ENCODE data around the gene WNK4. TPM values are rescaled to one million over a fixed set of nuclear protein-coding genes. Genes with fewer than 3 reads are reported as not detected.

Gene WNK4
- total and polyA plus RNA-seq, 9 of the 15 experiments (the other 6 are each of a cell fraction or from before 2014, with no cell fraction given) = 0.32 to 25.8 (median 4.5) TPM

GRCh38 chr17:42744806-42745617 is 35.4 kb upstream of the WNK4 start, which contains the start of gene EZH1:
EZH1 (minus strand) TSS chr17:42745040; CDS start chr17:42728941, 16,099 bp downstream.
- FAIRE-seq = peak; percentile 37
- CTCF ChIA-PET (ENCODE audit: low intra/inter-chr PET ratio) = interaction anchor here (0.7 to 1.8 kb wide), 3 partner anchors 14 to 150 kb away, joined by 4 read pairs; no protein-coding TSS in a partner anchor
- Histone ChIP-seq H3K9me1 (ENCODE audit: control insufficient read depth, insufficient read depth, low read length) (no peaks in the 10 kb centered on the region), H3K27ac (ENCODE audit: extremely low read depth, low read depth, low read length) (peak within 1 kb of the TSS; percentile 81), H3K27me3 (ENCODE audit: control insufficient read depth in 2 of 2, insufficient read depth in 2 of 2, low read length in 2 of 2) (no peaks in the 10 kb centered on the region), H3K4me3 (peak within 1 kb of the TSS; percentile 65), H3K4me1 (replicated peaks in 1 of 2; ENCODE audit: control insufficient read depth in 2 of 2, insufficient read depth in 2 of 2, low read length in 2 of 2) (peaks cover 15 to 27% of the 10 kb centered on the region in 2 experiments; a peak in 4 of 5 replicates), H3K4me2 (ENCODE audit: insufficient read depth, low read length) (peak within 1 kb of the TSS; percentile 77), H4K20me1 (replicated peaks; ENCODE audit: control insufficient read depth, insufficient read depth, low read length) (no peaks in the 10 kb centered on the region), H3K9ac (ENCODE audit: insufficient read depth in 1 of 2, low read depth in 2 of 2, low read length in 2 of 2) (peak within 1 kb of the TSS; percentile 73 to 95), H3K9me3 (replicated peaks; ENCODE audit: control insufficient read depth, insufficient read depth, low read depth, low read length) (no peaks in the 10 kb centered on the region), H3K36me3 (ENCODE audit: control insufficient read depth, insufficient read depth, low read length) (0 out of 3 replicates have a peak, but pooled peaks cover 2% of the 10 kb centered on the region), H3K79me2 (ENCODE audit: control insufficient read depth, insufficient read depth, low read length) (peaks cover 35% of the 10 kb centered on the region; the same call in 2 of the 3 replicates), H2AFZ (ENCODE audit: low read depth, low read length) (peak within 1 kb of the TSS; percentile 97)
- BruUV-seq (replicated peaks) = no TSS peak
- ATAC-seq = peak; percentile 93
- DNase-seq (ENCODE audit: extremely low read depth in 1 of 4, low spot score in 3 of 4) = peak; percentile 96 to 100 (median 100)
- 6% methylated on average over 43 of the region's 50 CpGs for WGBS (ENCODE audit: insufficient coverage, low coverage, missing lambda C conversion rate)
- intact Hi-C loops (cut with micrococcal nuclease) (no loop called here), in situ Hi-C loops (cut with MboI) (no loop called here)
- POLR2A ChIA-PET = no interaction called here
- no peak for TF ChIP-seq KLF10 (CRISPR knock-in tag; IDR thresholded peaks at IDR 0.05)
- 0 out of 2 replicates have a peak, but pooled peaks have one; percentile 23 for TF ChIP-seq PHF21A (IDR thresholded peaks at IDR 0.05; ENCODE audit: borderline replicate concordance, low read depth)
- TF ChIP-seq TAF15 (IDR thresholded peaks at IDR 0.05; ENCODE audit: low read depth, low read length) = no peak
- TF ChIP-seq ZEB2 (IDR thresholded peaks at IDR 0.05) = no peak
- TF ChIP-seq POLR2A (conservative IDR thresholded peaks at IDR 0.05) = peak; percentile 77
- TF ChIP-seq NFXL1 (CRISPR knock-in tag; IDR thresholded peaks at IDR 0.05) = no peak
- TF ChIP-seq, protein P1, sequence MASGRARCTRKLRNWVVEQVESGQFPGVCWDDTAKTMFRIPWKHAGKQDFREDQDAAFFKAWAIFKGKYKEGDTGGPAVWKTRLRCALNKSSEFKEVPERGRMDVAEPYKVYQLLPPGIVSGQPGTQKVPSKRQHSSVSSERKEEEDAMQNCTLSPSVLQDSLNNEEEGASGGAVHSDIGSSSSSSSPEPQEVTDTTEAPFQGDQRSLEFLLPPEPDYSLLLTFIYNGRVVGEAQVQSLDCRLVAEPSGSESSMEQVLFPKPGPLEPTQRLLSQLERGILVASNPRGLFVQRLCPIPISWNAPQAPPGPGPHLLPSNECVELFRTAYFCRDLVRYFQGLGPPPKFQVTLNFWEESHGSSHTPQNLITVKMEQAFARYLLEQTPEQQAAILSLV (tag; IDR thresholded peaks at IDR 0.05) = no peak
- no peak for TF ChIP-seq SAFB (IDR thresholded peaks at IDR 0.05; ENCODE audit: borderline replicate concordance, low read depth, low read length)
- peak; percentile 72 for TF ChIP-seq SMAD4 (CRISPR knock-in tag; conservative IDR thresholded peaks at IDR 0.05)
- TF ChIP-seq RBM34 (IDR thresholded peaks at IDR 0.05; ENCODE audit: borderline replicate concordance, insufficient read depth, low read length) = no peak
- TF ChIP-seq NEUROD1 (IDR thresholded peaks at IDR 0.05; ENCODE audit: borderline replicate concordance, low read depth, low read length, partially characterized antibody) = no peak
- TF ChIP-seq FOS (IDR thresholded peaks at IDR 0.05; ENCODE audit: extremely low read depth, insufficient read length) = no peak
- no peak for TF ChIP-seq MEF2D (tag; conservative IDR thresholded peaks at IDR 0.05; ENCODE audit: low read depth)
- TF ChIP-seq, protein P2, sequence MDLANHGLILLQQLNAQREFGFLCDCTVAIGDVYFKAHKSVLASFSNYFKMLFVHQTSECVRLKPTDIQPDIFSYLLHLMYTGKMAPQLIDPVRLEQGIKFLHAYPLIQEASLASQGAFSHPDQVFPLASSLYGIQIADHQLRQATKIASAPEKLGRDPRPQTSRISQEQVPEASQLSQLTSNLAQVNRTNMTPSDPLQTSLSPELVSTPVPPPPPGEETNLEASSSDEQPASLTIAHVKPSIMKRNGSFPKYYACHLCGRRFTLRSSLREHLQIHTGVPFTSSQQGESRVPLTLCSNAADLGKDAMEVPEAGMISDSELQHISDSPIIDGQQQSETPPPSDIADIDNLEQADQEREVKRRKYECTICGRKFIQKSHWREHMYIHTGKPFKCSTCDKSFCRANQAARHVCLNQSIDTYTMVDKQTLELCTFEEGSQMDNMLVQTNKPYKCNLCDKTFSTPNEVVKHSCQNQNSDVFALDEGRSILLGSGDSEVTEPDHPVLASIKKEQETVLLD (IDR thresholded peaks at IDR 0.05) = peak; percentile 77
- TF ChIP-seq ZBTB43 (CRISPR knock-in tag; IDR thresholded peaks at IDR 0.05) = no peak
- TF ChIP-seq HMG20B (CRISPR knock-in tag; IDR thresholded peaks at IDR 0.05) = no peak
- TF ChIP-seq STAT5A (IDR thresholded peaks at IDR 0.05; ENCODE audit: borderline replicate concordance, low read length) = no peak
- TF ChIP-seq, protein P3, sequence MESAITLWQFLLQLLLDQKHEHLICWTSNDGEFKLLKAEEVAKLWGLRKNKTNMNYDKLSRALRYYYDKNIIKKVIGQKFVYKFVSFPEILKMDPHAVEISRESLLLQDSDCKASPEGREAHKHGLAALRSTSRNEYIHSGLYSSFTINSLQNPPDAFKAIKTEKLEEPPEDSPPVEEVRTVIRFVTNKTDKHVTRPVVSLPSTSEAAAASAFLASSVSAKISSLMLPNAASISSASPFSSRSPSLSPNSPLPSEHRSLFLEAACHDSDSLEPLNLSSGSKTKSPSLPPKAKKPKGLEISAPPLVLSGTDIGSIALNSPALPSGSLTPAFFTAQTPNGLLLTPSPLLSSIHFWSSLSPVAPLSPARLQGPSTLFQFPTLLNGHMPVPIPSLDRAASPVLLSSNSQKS (CRISPR knock-in tag; IDR thresholded peaks at IDR 0.05) = no peak
- no peak for TF ChIP-seq TCF3 (CRISPR knock-in tag; IDR thresholded peaks at IDR 0.05)

Data from K562 (cell line).